HG03460 (cell line): ENCODE data around the gene SLC22A6.

Experiments
- ATAC-seq: cut with Tn5 transposase; IDR thresholded peaks from one replicate; pipeline ENCODE4 v1.9.1; 2021; ENCODE audit not compliant: unreplicated experiment

The SLC22A6 gene

DNA sequence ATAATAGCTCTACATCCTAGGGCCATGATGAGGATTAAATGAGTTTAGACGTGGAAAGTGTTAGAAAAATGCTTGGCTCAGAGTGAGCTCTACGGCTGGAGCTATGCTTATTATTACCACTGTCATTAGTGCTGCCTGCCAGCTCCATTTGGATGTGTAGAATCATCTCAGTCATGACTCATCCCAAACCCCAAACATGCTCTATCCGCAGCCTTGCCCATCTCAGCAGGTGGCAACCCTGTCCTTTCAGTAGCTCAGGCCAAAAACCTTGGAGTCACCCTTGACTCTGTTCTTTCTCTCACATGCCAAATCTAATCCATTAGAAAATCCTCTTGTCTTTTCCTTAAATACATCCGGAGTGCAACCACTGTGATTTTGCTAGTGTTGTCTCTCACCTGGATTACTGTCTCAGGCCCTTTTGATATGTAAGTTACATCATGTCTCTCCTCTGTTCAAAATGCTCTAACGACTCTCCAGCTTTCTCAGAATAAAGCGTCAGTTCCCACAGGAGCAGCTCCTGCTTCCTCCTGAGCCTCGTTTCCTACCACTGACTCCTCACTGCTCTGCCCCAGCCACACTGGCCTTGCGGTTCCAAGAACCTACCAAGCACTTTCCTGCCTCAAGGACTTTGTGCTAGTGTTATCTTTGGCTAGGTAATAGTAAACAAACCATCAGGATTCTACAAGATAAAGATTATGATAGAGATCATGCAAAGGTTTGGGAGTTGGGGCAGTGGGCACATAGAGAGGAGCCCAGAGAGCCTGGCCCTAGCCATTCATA lies 53.1 kb downstream of the SLC22A6 start:
- no peak for ATAC-seq

DNA sequence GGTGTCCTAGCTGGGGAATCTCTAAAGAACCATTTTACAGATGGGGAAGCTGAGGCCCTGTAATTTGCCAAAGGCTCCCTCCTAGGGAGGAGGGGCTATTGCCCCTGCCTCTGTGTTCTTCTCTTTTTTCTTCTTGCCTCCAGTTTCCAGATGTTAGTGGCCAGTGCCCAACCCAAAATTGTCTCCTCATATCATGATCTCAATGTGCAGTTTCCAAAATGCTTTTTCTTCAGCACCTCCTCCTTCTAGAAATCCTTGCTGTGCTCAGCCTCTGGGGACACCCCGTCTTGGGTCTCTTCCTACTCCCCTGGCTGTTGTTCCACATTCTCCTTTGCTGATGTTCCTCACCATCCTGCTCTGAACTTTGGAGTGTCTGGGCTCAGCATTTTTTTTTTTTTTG lies 54.1 kb downstream of the SLC22A6 start:
- ATAC-seq, result no peak

DNA sequence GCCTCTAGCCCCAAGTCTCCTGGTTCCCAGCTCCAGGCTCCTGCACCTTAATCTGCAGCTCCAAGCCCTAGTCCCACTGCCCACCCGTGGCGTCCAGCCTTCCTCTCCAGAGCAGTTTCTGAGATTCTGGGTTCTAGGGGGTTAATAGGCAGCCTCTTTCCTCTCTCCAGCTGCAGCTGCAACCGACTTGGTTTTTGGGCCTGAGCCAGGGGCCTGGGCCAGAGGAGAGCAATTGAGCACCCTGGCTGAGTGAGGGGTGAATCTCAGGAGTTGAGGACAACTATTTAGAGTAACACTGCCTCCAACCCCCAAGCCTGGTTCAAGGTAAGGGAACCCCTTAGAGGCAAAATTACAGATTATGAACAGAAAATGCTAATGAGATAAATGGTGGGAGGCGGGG lies 54.6 kb downstream of the SLC22A6 start:
- no peak for ATAC-seq

DNA sequence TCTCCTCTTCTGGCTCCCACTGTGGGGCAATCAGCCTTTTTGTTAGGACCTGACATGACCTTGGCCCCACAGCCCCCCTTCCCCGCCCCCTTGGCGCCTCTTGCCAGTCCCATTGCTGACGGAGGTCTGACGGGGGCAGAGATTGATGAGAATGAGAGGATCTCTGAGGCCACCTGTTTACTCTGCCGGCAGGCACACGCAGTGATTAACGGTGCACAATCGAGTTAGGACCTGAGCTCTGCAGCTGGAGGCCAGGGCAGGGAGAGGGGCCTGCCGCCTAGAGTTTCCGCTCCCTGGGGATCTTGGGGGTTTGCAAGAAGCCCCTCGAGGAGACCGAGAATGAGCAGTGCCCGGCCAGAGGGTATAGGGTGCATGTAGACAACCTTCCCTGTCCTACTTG lies 56.8 kb downstream of the SLC22A6 start:
- no peak for ATAC-seq

DNA sequence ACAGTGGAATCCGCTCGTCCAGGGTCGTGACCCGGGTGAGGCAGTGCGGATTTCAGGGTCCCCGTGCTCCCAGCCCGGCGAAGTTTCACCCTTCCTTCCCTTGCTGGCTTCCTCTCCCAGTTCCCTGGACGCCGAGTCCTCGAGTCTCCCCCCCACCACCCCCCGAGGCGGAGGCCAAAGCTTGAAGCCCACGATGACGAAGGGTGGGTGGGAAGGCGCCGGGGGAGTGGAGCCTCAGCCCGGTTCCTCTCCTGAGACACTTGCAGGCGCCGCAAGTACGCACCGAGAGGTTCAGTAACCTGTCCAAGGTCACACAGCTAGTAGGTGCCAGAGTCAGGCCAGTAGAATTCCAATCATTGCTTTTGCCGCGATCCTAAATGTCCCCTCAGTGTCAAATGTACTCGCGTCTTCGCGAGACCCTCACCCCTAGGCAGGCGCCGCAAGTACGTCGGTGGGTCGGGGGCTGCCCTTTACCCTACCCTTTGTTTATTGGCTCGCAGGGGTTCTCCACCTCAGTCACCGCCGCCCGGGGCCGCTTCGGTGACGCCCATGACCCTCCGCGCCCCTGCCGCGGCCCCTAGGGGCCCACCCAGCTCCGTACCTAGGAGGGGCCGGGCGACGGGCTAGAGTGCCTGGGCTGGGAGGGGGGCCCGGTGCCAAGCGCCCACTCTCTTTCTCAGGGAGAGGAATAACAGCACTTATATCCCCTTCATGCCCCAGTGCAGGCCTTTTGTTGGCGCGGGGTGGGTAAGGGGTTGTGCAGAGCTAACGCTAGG lies 57.9 kb downstream of the SLC22A6 start:
- ATAC-seq, result no peak
